GM18861 (cell line): ENCODE results near the gene HNRNPD.
"Not testable (repeated sequence)": the region's sequence is repeated elsewhere in the genome, so short reads cannot be mapped to it uniquely, and the experiment has no call there.

ENCODE experiments used
- ATAC-seq: cut with Tn5 transposase; IDR thresholded peaks from one replicate; pipeline ENCODE4 v1.9.1; 2021; ENCODE audit not compliant: unreplicated experiment

Gene HNRNPD

GRCh38 chr4:82373486-82373815 lies 340 bp downstream of the HNRNPD start:
- peak; percentile 10 for ATAC-seq

GRCh38 chr4:82372517-82373485 lies 990 bp downstream of the HNRNPD start:
- no peak for ATAC-seq

GRCh38 chr4:82371497-82371896 lies 2.3 kb downstream of the HNRNPD start:
- no peak for ATAC-seq

GRCh38 chr4:82367438-82368097 lies 6.2 kb downstream of the HNRNPD start:
- ATAC-seq: no peak

DNA sequence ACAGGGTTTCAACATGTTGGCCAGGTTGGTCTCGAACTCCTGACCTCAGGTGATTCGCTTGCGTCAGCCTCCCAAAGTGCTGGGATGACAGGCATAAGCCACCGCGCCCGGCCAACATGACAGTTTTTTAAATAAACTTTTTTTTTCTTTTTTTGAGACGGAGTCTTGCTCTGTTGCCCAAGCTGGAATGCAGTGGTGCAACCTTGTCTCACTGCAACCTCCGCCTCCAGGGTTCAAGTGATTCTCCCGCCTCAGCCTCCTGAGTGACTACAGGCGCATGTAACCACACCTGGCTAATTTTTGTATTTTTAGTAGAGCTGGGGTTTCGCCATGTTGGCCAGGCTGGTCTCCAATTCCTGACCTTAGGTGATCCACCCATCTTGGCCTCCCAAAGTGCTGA lies 7.4 kb downstream of the HNRNPD start:
- not testable (repeated sequence) for ATAC-seq

GRCh38 chr4:82363896-82364487 lies 9.8 kb downstream of the HNRNPD start:
- ATAC-seq: no peak

GRCh38 chr4:82362565-82362964 lies 11.2 kb downstream of the HNRNPD start:
- ATAC-seq: no peak

DNA sequence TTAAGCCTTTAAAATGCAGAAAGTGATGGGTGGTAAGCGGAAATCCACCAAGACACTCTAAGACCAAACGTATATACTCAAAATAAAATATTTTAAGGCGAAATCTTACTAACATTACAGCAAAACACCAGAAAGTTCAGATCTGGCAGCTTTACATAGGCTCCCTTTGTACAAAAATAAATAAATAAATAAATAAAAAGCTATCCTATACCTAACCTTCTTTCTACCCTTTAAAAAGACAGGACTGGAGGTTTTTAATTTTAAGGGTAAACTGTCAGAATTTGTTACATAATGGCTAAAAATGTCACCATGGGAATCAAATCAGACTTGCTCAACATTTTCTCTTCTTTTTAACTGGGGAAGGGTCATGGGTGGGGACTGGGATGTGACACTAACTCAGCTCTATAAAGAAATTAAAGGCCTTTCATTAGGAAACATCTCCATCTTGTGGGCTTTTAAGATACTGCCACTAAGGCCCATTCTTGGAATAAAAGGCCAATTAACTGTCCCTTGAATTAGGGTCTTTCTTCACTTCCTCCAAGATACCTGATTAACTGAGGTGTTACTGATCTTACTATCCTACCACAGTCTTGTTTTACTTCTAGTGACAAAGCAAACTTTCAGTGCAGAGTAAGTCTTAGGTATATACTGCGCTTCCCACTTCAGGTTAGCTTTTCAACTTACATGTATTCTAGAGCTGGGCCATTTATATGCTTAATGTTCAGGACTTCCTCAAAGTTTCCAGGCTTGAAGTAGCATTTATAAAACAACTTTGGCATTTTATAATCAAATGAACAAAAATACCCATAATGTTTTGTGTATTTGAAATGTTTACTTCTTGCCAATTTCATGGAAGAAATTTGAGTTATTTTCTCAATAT lies 13.3 kb downstream of the HNRNPD start:
- ATAC-seq: peak; percentile 39

GRCh38 chr4:82358847-82359246 lies 14.9 kb downstream of the HNRNPD start:
- no peak for ATAC-seq

GRCh38 chr4:82357640-82358039 lies 16.2 kb downstream of the HNRNPD start:
- ATAC-seq: no peak

DNA sequence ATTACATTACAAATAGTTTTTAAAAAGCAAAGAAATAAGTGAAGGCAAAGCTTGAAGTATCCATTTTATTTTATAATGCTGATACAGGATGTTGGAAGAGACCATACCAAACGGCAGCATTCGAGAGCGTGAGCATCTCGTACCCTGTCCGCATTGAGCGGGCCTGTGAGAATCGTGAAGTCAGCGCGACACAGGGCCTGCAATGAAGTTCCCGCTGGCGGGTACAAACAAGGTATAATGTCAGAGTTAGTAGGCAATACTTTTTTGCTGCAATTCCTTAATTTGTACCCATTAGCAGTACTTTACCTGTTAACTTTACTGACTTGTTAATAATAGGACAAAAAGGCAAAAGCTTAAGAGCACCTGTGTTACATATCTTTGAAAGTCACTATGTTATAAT lies 19.0 kb downstream of the HNRNPD start:
- no peak for ATAC-seq

- ATAC-seq: no peak
Measured at GRCh38 chr4:82352825-82353366, 20.9 kb downstream of the HNRNPD start.

DNA sequence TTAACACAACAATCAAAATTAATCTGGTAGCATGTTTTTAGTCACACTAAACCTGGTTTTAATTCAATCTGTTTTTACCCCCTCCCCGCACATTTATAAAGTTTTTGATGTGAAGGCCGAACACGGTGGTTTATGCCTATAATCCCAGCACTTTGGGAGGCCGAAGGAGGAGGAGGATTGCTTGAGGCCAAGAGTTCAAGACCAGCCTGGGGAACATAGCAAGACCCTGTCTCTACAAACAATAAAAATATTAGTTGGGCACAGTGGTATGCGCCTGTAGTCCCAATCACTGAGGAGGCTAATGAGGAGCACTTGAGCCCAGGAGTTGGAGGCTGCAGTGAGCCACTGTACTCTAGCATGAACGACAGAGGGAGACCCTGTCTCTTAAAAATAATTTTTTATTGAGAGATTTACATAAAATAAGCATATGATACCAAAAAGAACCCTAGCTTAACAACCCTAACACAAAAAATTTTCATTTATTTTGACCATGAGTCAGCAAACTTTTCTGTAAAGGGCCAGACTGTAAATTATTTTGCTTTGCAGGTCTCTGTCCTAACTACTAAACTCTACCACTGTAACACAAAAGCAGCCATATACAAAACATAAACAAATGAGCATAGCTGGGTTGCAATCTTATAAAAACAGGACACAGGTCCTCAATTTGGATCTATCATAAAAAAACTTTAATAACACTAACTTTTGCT lies 21.5 kb downstream of the HNRNPD start:
- no peak for ATAC-seq

- no peak for ATAC-seq
Measured at GRCh38 chr4:82346126-82346525, 27.7 kb downstream of the HNRNPD start.

- no peak for ATAC-seq
Measured at GRCh38 chr4:82335043-82335442, 38.7 kb downstream of the HNRNPD start.

DNA sequence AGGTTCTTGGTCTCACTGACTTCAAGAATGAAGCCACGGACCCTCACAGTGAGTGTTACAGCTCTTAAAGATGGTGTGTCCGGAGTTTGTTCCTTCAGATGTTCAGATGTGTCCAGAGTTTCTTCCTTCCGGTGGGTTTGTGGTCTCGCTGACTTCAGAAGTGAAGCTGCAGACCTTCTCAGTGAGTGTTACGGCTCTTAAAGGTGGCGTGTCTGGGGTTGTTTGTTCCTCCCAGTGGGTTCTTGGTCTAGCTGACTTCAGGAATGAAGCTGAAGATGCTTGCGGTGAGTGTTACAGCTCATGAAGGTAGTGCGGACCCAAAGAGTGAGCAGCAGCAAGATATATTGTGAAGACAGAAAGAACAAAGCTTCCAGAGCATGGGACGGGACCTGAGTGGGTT lies 40.1 kb downstream of the HNRNPD start:
- not testable (repeated sequence) for ATAC-seq

GRCh38 chr4:82331814-82332213 lies 42.0 kb downstream of the HNRNPD start:
- no peak for ATAC-seq

- no peak for ATAC-seq
Measured at GRCh38 chr4:82320351-82320750, 53.4 kb downstream of the HNRNPD start.

- ATAC-seq: not testable (repeated sequence)
Measured at GRCh38 chr4:82303063-82303462, 70.7 kb downstream of the HNRNPD start.
